Endothelial cell of umbilical vein (primary cell): Measurements from ENCODE around the gene RILP. TPM values are rescaled to one million over a fixed set of nuclear protein-coding genes. Genes with fewer than 3 reads are reported as not detected.
A peak's percentile ranks its signal among the peaks of the same experiment; 100 is the strongest.
"Not testable (repeated sequence)": the region's sequence is repeated elsewhere in the genome, so short reads cannot be mapped to it uniquely, and the experiment has no call there.

Experiments used
- BruUV-seq: library from RNA; stranded (reverse); fragments of 400-500 nt; replicated peaks from 2 replicates; lab custom pipeline; 2021; lab: Mats Ljungman, UMichigan
- CTCF ChIA-PET: fragments of 300-600, 350-600 bp; sonication (Branson Sonifier 250); formaldehyde crosslinking; loops from one replicate; lab custom pipeline; 2021; ENCODE audit warnings: antibody characterized with exemption, inconsistent platforms; lab: Charles Lee
- POLR2A ChIA-PET: fragments of 300-600, 350-600 bp; sonication (Branson Sonifier 250); formaldehyde crosslinking; loops from one replicate; lab custom pipeline; 2021; ENCODE audit warnings: antibody characterized with exemption, inconsistent platforms; lab: Charles Lee
- DNase-seq: peaks from one replicate; pipeline ENCODE4 v3.0.0-alpha.2; 2011; ENCODE audit warnings: low read depth, low spot score
- FAIRE-seq: peaks from 2 replicates; lab custom pipeline; 2011; peaks lifted over from hg19 to GRCh38; lab: Jason Lieb, UNC
- H2AFZ ChIP-seq: 2 replicates; pipeline ENCODE4 v1.6.0; 2012; ENCODE audit warnings: low read depth, low read length, control low read depth, inconsistent platforms
- H3K27ac ChIP-seq: 2 replicates; pipeline ENCODE4 v1.5.1; 2011; ENCODE audit warnings: low read depth, mild to moderate bottlenecking, control low read depth, low read length, moderate library complexity; ENCODE audit not compliant: insufficient read depth
- H3K27me3 ChIP-seq, 2 experiments: 2 replicates each; pipeline versions ENCODE4 v1.6.0 to v1.6.1; 2011; ENCODE audit warnings: low read length in 2 of 2, mixed read lengths in 1 of 2; ENCODE audit not compliant: control insufficient read depth in 2 of 2, insufficient read depth in 2 of 2
- H3K36me3 ChIP-seq, 2 experiments: 2 replicates in 1 of 2; 3 replicates in 1 of 2; pipeline ENCODE4 v1.5.1; 2011; ENCODE audit warnings: low read length in 2 of 2, mild to moderate bottlenecking in 1 of 2, moderate library complexity in 1 of 2; ENCODE audit not compliant: control insufficient read depth in 2 of 2, insufficient read depth in 2 of 2; ENCODE audit errors: extremely low read depth in 1 of 2
- H3K4me1 ChIP-seq: 3 replicates; pipeline ENCODE4 v1.5.1; 2011; ENCODE audit warnings: mild to moderate bottlenecking, low read length; ENCODE audit not compliant: control insufficient read depth, insufficient read depth; ENCODE audit errors: extremely low read depth
- H3K4me2 ChIP-seq: 2 replicates; pipeline ENCODE4 v1.6.1; 2011; ENCODE audit warnings: low read length, control low read depth, mixed read lengths; ENCODE audit not compliant: insufficient read depth
- H3K4me3 ChIP-seq, 3 experiments: fragments of 200-600 bp in 1 of 3; sonication (generic), shearing (Covaris generic) in 1 of 3; replicated peaks in 1 of 3; 2 replicates each; pipeline ENCODE4 v1.5.1; 2011 to 2016; ENCODE audit warnings: control low read depth in 3 of 3, low read length in 3 of 3, mild to moderate bottlenecking in 2 of 3, inconsistent platforms in 1 of 3, low read depth in 1 of 3, moderate library complexity in 1 of 3; ENCODE audit not compliant: insufficient read depth in 1 of 3
- H3K79me2 ChIP-seq: 2 replicates; pipeline ENCODE4 v1.6.0; 2012; ENCODE audit warnings: low read length, inconsistent platforms; ENCODE audit not compliant: control insufficient read depth, insufficient read depth
- H3K9ac ChIP-seq: replicated peaks from 2 replicates; pipeline ENCODE3; 2011; ENCODE audit warnings: low read length, control low read depth; ENCODE audit not compliant: insufficient read depth; ENCODE audit errors: extremely low read depth
- H3K9me1 ChIP-seq: replicated peaks from 3 replicates; pipeline ENCODE4 v1.6.0; 2011; ENCODE audit warnings: mild to moderate bottlenecking, low read length; ENCODE audit not compliant: control insufficient read depth, insufficient read depth; ENCODE audit errors: extremely low read depth
- H3K9me3 ChIP-seq: replicated peaks from 2 replicates; pipeline ENCODE4 v1.5.1; 2012; ENCODE audit warnings: low read length, inconsistent platforms; ENCODE audit not compliant: control insufficient read depth, insufficient read depth
- H4K20me1 ChIP-seq: replicated peaks from 2 replicates; pipeline ENCODE3; 2011; ENCODE audit warnings: mild to moderate bottlenecking, low read length; ENCODE audit not compliant: control insufficient read depth, insufficient read depth; ENCODE audit errors: extremely low read depth
- CTCF ChIP-seq, 2 donors: IDR thresholded peaks; 1 replicate in 1 of 2; 2 replicates in 1 of 2; pipeline ENCODE4 v1.5.1; 2011; ENCODE audit warnings: low read length in 2 of 2, mild to moderate bottlenecking in 2 of 2, moderate library complexity in 2 of 2, control low read depth in 1 of 2, inconsistent platforms in 1 of 2, low read depth in 1 of 2; ENCODE audit not compliant: insufficient read depth in 1 of 2; ENCODE audit errors: extremely low read depth in 1 of 2
- EZH2 ChIP-seq: IDR thresholded peaks from 2 replicates; pipeline ENCODE4 v1.6.1; 2012; ENCODE audit warnings: borderline replicate concordance, low read depth, mild to moderate bottlenecking, moderate library complexity, low read length, inconsistent platforms; ENCODE audit not compliant: severe bottlenecking
- FOS ChIP-seq: IDR thresholded peaks from 2 replicates; pipeline ENCODE4 v1.6.1; 2011; ENCODE audit warnings: mild to moderate bottlenecking, low read length, moderate library complexity, borderline replicate concordance; ENCODE audit not compliant: insufficient read depth
- GATA2 ChIP-seq: IDR thresholded peaks from 2 replicates; pipeline ENCODE4 v1.7.0; 2011; ENCODE audit warnings: low read depth, mild to moderate bottlenecking, moderate library complexity, mixed read lengths, low read length; ENCODE audit not compliant: insufficient read length, insufficient read depth
- JUN ChIP-seq: IDR thresholded peaks from 2 replicates; pipeline ENCODE4 v1.6.1; 2011; ENCODE audit warnings: borderline replicate concordance, low read depth; ENCODE audit not compliant: insufficient read length, insufficient read depth
- MYC ChIP-seq: IDR thresholded peaks from one replicate; pipeline ENCODE4 v1.6.1; 2011; ENCODE audit warnings: mild to moderate bottlenecking, low read depth, low read length
- POLR2A ChIP-seq: IDR thresholded peaks from 2 replicates; pipeline ENCODE4 v1.6.1; 2012; ENCODE audit warnings: low read depth, mild to moderate bottlenecking, control low read depth, low read length
- POLR2AphosphoS5 ChIP-seq: IDR thresholded peaks from 2 replicates; pipeline ENCODE4 v1.6.1; 2012; ENCODE audit warnings: low read depth, mild to moderate bottlenecking, control low read depth, low read length, moderate library complexity; ENCODE audit not compliant: insufficient read depth
- dilution Hi-C: fragments of 300-500 bp; cut with MboI; formaldehyde crosslinking; loops from one replicate; pipeline ENCODE4 v1.15.0; 2019; ENCODE audit warnings: low sequenced_read_pairs; ENCODE audit not compliant: extremely low pct_ligation_motif_present
- intact Hi-C: fragments of 100-400 bp; cut with micrococcal nuclease; formaldehyde crosslinking; loops from one replicate; pipeline ENCODE4 v1.10.0; 2022
- polyA plus RNA-seq, 4 experiments: library from polyadenylated mRNA; depleted of rRNA in 3 of 4; stranded (reverse) in 3 of 4; unstranded in 1 of 4; fragments of >200 nt; gene quantifications; 2 replicates each; pipeline versions ENCODE4 v1.2.1 to v1.2.3, GENCODE V29; 2011 to 2012; ENCODE audit warnings: missing spikeins in 1 of 4
- total RNA-seq: library from RNA; stranded (reverse); gene quantifications from 2 replicates; pipeline ENCODE4 v1.2.3, GENCODE V29; 2021
- TF ChIP-seq, protein P1 (sequence below): IDR thresholded peaks from 2 replicates; pipeline ENCODE4 v1.6.1; 2011; ENCODE audit not compliant: insufficient read depth, insufficient read length

RILP gene
- total and polyA plus RNA-seq, 2 donors (not counting 3 experiments of a cell fraction or from before 2014, with no cell fraction given): 9.4 to 10.0 TPM

DNA sequence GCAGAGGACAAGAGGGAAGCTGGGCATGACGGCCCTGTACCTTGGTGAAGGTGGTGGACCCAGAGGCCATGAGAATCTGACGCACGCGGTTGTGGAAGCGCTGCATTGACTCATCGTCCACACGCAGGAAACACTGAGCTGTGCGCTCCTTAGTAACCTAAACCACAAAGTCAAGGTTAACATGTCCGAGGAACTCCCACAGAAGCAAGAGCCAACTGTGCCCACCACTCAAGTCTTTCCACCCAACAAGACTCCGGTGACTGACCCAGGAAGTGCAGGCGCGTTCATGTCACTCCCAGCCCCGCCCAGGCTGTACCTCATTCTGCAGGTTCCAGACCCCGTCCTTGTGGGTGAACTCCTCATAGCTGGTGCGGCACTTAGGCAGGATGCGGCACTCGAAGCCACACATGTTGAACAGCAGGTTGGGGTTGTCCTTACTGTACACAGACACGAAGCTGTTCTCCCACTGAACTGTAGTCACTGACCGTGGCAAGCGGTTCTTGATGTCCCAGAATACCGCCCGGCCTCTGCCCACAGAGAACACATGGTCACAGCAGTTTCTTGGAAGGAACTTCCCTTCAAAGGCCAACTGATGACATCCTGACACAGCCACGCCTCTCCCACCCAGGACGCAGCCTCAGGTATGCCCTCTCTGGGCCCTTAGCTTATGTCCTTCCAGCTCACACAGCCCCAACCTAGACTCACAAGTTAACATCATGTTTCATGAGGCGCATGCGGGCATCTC is 23.5 kb upstream of the RILP start:
- TSS peak; percentile 11 for BruUV-seq
- POLR2A ChIA-PET: no interaction called here
- CTCF ChIA-PET: interaction anchor here (1.2 to 1.4 kb wide), 2 partner anchors 14 to 110 kb away, joined by 4 read pairs; no protein-coding TSS in a partner anchor
- no peak for DNase-seq
- intact Hi-C loops (no loop called here), dilution Hi-C loops (no loop called here)
- H3K4me2 ChIP-seq: no peak overlapping the region
- no peak overlapping the region for H2AFZ ChIP-seq
- no peak overlapping the region for H3K4me3 ChIP-seq
- no peak for FAIRE-seq
- no peaks in the 10 kb centered on the region for H3K9me3 ChIP-seq
- TF ChIP-seq POLR2AphosphoS5: no peak
- no peak for TF ChIP-seq GATA2
- no peak for TF ChIP-seq EZH2
- TF ChIP-seq, protein P1, sequence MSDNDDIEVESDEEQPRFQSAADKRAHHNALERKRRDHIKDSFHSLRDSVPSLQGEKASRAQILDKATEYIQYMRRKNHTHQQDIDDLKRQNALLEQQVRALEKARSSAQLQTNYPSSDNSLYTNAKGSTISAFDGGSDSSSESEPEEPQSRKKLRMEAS: no peak
- TF ChIP-seq MYC: no peak
- TF ChIP-seq POLR2A: no peak
- no peak for TF ChIP-seq CTCF (IDR thresholded peaks at IDR 0.05; ENCODE audit: extremely low read depth in 1 of 2, insufficient read depth in 1 of 2, low read depth in 1 of 2, low read length in 2 of 2)
- no peak for TF ChIP-seq JUN
- TF ChIP-seq FOS: no peak
- H3K27ac ChIP-seq: no peak overlapping the region
- H3K9me1 ChIP-seq: no peaks in the 10 kb centered on the region
- H3K79me2 ChIP-seq: peaks cover 6% of the 10 kb centered on the region
- H3K27me3 ChIP-seq: no peaks in the 10 kb centered on the region
- no peaks in the 10 kb centered on the region for H3K4me1 ChIP-seq
- no peak overlapping the region for H3K9ac ChIP-seq
- H4K20me1 ChIP-seq: no peaks in the 10 kb centered on the region
- H3K36me3 ChIP-seq: peaks cover 39 to 55% of the 10 kb centered on the region in 2 experiments

GRCh38 chr17:1663934-1664333 is 14.3 kb upstream of the RILP start:
- BruUV-seq, DNase-seq, FAIRE-seq, H4K20me1 ChIP-seq, intact Hi-C loops, dilution Hi-C loops, H3K9me1 ChIP-seq, H3K9me3 ChIP-seq, POLR2A ChIA-PET, H2AFZ ChIP-seq, H3K27ac ChIP-seq, H3K4me3 ChIP-seq, H3K9ac ChIP-seq, H3K27me3 ChIP-seq, H3K4me2 ChIP-seq, CTCF ChIA-PET, H3K4me1 ChIP-seq: not testable (repeated sequence)
- Histone ChIP-seq H3K36me3 (peaks cover 40 to 43% of the 10 kb centered on the region in 2 experiments), H3K79me2 (peaks cover 17% of the 10 kb centered on the region)
